PC-3 (cell line): ENCODE measurements around the gene PAH. TPM values are rescaled to one million over a fixed set of nuclear protein-coding genes. Genes with fewer than 3 reads are reported as not detected.

Experiments used
- ATAC-seq: fragments of 200-7000 bp; cut with Tn5 transposase; 2 replicates; pipeline ENCODE4 v1.9.1; 2020; ENCODE audit warnings: mild to moderate bottlenecking, moderate library complexity
- BruUV-seq: library from RNA; stranded (reverse); fragments of 400-500 nt; replicated peaks from 2 replicates; lab custom pipeline; 2021; lab: Mats Ljungman, UMichigan
- CTCF ChIA-PET: fragments of 300-600 bp; sonication (Branson Sonifier 250); formaldehyde crosslinking; loops from one replicate; lab custom pipeline; 2022; ENCODE audit warnings: antibody characterized with exemption; lab: Charles Lee
- POLR2A ChIA-PET: fragments of 300-600 bp; sonication (Branson Sonifier 250); formaldehyde crosslinking; loops from one replicate; lab custom pipeline; 2022; ENCODE audit warnings: antibody characterized with exemption; ENCODE audit not compliant: unreplicated experiment; lab: Charles Lee
- DNase-seq: peaks from one replicate; pipeline ENCODE4 v3.0.0-alpha.2; 2015
- H2AFZ ChIP-seq: fragments of 300-600 bp; sonication (generic); 2 replicates; pipeline ENCODE4 v1.6.0; 2016; ENCODE audit warnings: antibody characterized with exemption, low read length
- H3F3A ChIP-seq: fragments of 300-600 bp; sonication (generic); one replicate; pipeline ENCODE4 v1.6.0; 2017; ENCODE audit warnings: antibody characterized with exemption, low read length, control low read depth, mild to moderate bottlenecking; ENCODE audit not compliant: unreplicated experiment
- H3K27ac ChIP-seq: fragments of 300-600 bp; sonication (generic); 2 replicates; pipeline ENCODE4 v1.5.1; 2016; ENCODE audit warnings: mild to moderate bottlenecking, low read length
- H3K27me3 ChIP-seq: fragments of 300-600 bp; sonication (generic); 2 replicates; pipeline ENCODE4 v1.6.1; 2016; ENCODE audit warnings: low read length, mixed read lengths
- H3K36me3 ChIP-seq: fragments of 300-600 bp; sonication (generic); 2 replicates; pipeline ENCODE4 v1.6.1; 2016; ENCODE audit warnings: low read depth, mixed run types, low read length, mixed read lengths
- H3K4me1 ChIP-seq: fragments of 300-600 bp; sonication (generic); 2 replicates; pipeline ENCODE4 v1.5.1; 2016; ENCODE audit warnings: low read length; ENCODE audit not compliant: insufficient read depth
- H3K4me2 ChIP-seq: fragments of 300-600 bp; sonication (generic); 2 replicates; pipeline ENCODE4 v1.6.0; 2016; ENCODE audit warnings: low read length
- H3K4me3 ChIP-seq: fragments of 300-600 bp; sonication (generic); 2 replicates; pipeline ENCODE4 v1.5.1; 2016; ENCODE audit warnings: mild to moderate bottlenecking, low read length, mixed read lengths
- H3K79me2 ChIP-seq: fragments of 300-600 bp; sonication (generic); 2 replicates; pipeline ENCODE4 v1.6.1; 2017; ENCODE audit warnings: low read length, mixed read lengths
- H3K9ac ChIP-seq: fragments of 300-600 bp; sonication (generic); 2 replicates; pipeline ENCODE4 v1.6.0; 2016; ENCODE audit warnings: mild to moderate bottlenecking, low read length
- H3K9me2 ChIP-seq: fragments of 300-600 bp; sonication (generic); replicated peaks from 2 replicates; pipeline ENCODE4 v1.6.1; 2016; ENCODE audit warnings: mixed run types, low read length, mixed read lengths
- H3K9me3 ChIP-seq: fragments of 300-600 bp; sonication (generic); 2 replicates; pipeline ENCODE4 v1.6.1; 2016; ENCODE audit warnings: low read length, mixed read lengths
- H4K20me1 ChIP-seq: fragments of 300-600 bp; sonication (generic); 2 replicates; pipeline ENCODE4 v1.6.1; 2016; ENCODE audit warnings: low read length, mixed read lengths
- EZH2 ChIP-seq: fragments of 300-600 bp; sonication (generic); IDR thresholded peaks from one replicate; pipeline ENCODE4 v1.6.1; 2017; ENCODE audit warnings: antibody characterized with exemption, mild to moderate bottlenecking, low read length; ENCODE audit not compliant: unreplicated experiment
- EZH2phosphoT487 ChIP-seq: fragments of 300-600 bp; sonication (generic); IDR thresholded peaks from 2 replicates; pipeline ENCODE4 v1.6.1; 2018; ENCODE audit warnings: mild to moderate bottlenecking, antibody characterized with exemption, low read length, borderline replicate concordance
- intact Hi-C: fragments of 100-400 bp; cut with micrococcal nuclease; formaldehyde crosslinking; loops from 2 replicates; pipeline ENCODE4 v1.9.0; 2023
- total RNA-seq: library from RNA; depleted of rRNA; stranded (reverse); fragments of >200 nt; gene quantifications from 2 replicates; pipeline ENCODE4 v1.2.3, GENCODE V29; 2014
- TF ChIP-seq, protein P1 (sequence below): fragments of 300-600 bp; sonication (generic); conservative IDR thresholded peaks from 2 replicates; pipeline ENCODE4 v1.5.1; 2017; ENCODE audit warnings: antibody characterized with exemption, low read depth, mild to moderate bottlenecking, low read length

PAH gene
- total RNA-seq, 1 experiment from 2014 or later: not detected

- Histone ChIP-seq H3K27ac (no peak overlapping the region), H3K9me3 (no peaks in the 10 kb centered on the region), H3K27me3 (peaks cover 10% of the 10 kb centered on the region; the same call in 1 of the 2 replicates), H3K4me3 (no peak overlapping the region), H3K79me2 (no peaks in the 10 kb centered on the region), H3F3A (no peaks in the 10 kb centered on the region), H3K4me1 (no peaks in the 10 kb centered on the region), H3K4me2 (no peak overlapping the region), H2AFZ (no peak overlapping the region), H4K20me1 (no peaks in the 10 kb centered on the region), H3K36me3 (no peaks in the 10 kb centered on the region), H3K9me2 (no peaks in the 10 kb centered on the region), H3K9ac (no peak overlapping the region)
- intact Hi-C loops: no loop called here
- TF ChIP-seq EZH2: no peak
- TF ChIP-seq EZH2phosphoT487: no peak
- TF ChIP-seq, protein P1, sequence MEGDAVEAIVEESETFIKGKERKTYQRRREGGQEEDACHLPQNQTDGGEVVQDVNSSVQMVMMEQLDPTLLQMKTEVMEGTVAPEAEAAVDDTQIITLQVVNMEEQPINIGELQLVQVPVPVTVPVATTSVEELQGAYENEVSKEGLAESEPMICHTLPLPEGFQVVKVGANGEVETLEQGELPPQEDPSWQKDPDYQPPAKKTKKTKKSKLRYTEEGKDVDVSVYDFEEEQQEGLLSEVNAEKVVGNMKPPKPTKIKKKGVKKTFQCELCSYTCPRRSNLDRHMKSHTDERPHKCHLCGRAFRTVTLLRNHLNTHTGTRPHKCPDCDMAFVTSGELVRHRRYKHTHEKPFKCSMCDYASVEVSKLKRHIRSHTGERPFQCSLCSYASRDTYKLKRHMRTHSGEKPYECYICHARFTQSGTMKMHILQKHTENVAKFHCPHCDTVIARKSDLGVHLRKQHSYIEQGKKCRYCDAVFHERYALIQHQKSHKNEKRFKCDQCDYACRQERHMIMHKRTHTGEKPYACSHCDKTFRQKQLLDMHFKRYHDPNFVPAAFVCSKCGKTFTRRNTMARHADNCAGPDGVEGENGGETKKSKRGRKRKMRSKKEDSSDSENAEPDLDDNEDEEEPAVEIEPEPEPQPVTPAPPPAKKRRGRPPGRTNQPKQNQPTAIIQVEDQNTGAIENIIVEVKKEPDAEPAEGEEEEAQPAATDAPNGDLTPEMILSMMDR: no peak
- DNase-seq: no peak
- no TSS peak for BruUV-seq
- POLR2A ChIA-PET: no interaction called here
- CTCF ChIA-PET: no interaction called here
- no peak for ATAC-seq
Observed at GRCh38 chr12:102874819-102875218, 42.2 kb downstream of the PAH start.

GRCh38 chr12:102873077-102873476 lies 44.0 kb downstream of the PAH start:
- no peak for DNase-seq
- no peaks in the 10 kb centered on the region for H3K9me2 ChIP-seq
- H3F3A ChIP-seq: no peaks in the 10 kb centered on the region
- H3K36me3 ChIP-seq: no peaks in the 10 kb centered on the region
- no peaks in the 10 kb centered on the region for H3K4me1 ChIP-seq
- no peak overlapping the region for H2AFZ ChIP-seq
- no peak overlapping the region for H3K27ac ChIP-seq
- H3K4me3 ChIP-seq: no peak overlapping the region
- H3K27me3 ChIP-seq: peaks cover 10% of the 10 kb centered on the region; the same call in 1 of the 2 replicates
- no peaks in the 10 kb centered on the region for H3K9me3 ChIP-seq
- intact Hi-C loops: no loop called here
- CTCF ChIA-PET: no interaction called here
- TF ChIP-seq EZH2 (no peak), EZH2phosphoT487 (no peak)
- TF ChIP-seq, protein P1: no peak
- H3K79me2 ChIP-seq: no peaks in the 10 kb centered on the region
- ATAC-seq: no peak
- no peak overlapping the region for H3K9ac ChIP-seq
- H4K20me1 ChIP-seq: no peaks in the 10 kb centered on the region
- POLR2A ChIA-PET: no interaction called here
- no TSS peak for BruUV-seq
- H3K4me2 ChIP-seq: no peak overlapping the region

GRCh38 chr12:102871014-102871413 lies 46.0 kb downstream of the PAH start:
- BruUV-seq: no TSS peak

More at GRCh38 chr12:102871014-102871413, 46.0 kb downstream of the PAH start:
- H2AFZ ChIP-seq: no peak overlapping the region
- ChIA-PET POLR2A (no interaction called here), CTCF (no interaction called here)
- H3K27me3 ChIP-seq: 0 out of 2 replicates have a peak, but pooled peaks cover 3% of the 10 kb centered on the region
- TF ChIP-seq EZH2phosphoT487 (no peak), EZH2 (no peak)
- TF ChIP-seq, protein P1: no peak
- H3K79me2 ChIP-seq: no peaks in the 10 kb centered on the region
- no peak overlapping the region for H3K9ac ChIP-seq
- no peak overlapping the region for H3K4me3 ChIP-seq
- H3K4me1 ChIP-seq: no peaks in the 10 kb centered on the region
- H3K9me2 ChIP-seq: no peaks in the 10 kb centered on the region
- intact Hi-C loops: no loop called here
- no peaks in the 10 kb centered on the region for H4K20me1 ChIP-seq
- no peak overlapping the region for H3K4me2 ChIP-seq
- no peak for ATAC-seq
- H3K9me3 ChIP-seq: no peaks in the 10 kb centered on the region
- H3K36me3 ChIP-seq: no peaks in the 10 kb centered on the region
- no peak overlapping the region for H3K27ac ChIP-seq
- no peaks in the 10 kb centered on the region for H3F3A ChIP-seq
- DNase-seq: no peak
